ENCODE data around the gene OR56B1.
"Not testable (repeated sequence)": the region's sequence is repeated elsewhere in the genome, so short reads cannot be mapped to it uniquely, and the experiment has no call there.

Gene OR56B1

GRCh38 chr11:5736396-5736795 lies at the start of gene OR56B1:
Gene OR56B1 (plus strand): TSS chr11:5736448. CDS start chr11:5736517, 69 bp downstream.
- DNase-seq = no peak

- no peak for DNase-seq
Observed at GRCh38 chr11:5688482-5688881, 47.8 kb upstream of the OR56B1 start.

- peak; percentile 49 for DNase-seq
Observed at GRCh38 chr11:5689551-5689983, 46.7 kb upstream of the OR56B1 start, which contains the start of gene TRIM22. Gene TRIM22 (plus strand): TSS chr11:5689790. CDS start chr11:5696233, 6,443 bp downstream.

- no peak for DNase-seq
Observed at GRCh38 chr11:5690216-5690615, 46.0 kb upstream of the OR56B1 start.

- DNase-seq = no peak
Observed at GRCh38 chr11:5690736-5691135, 45.5 kb upstream of the OR56B1 start.

- not testable (repeated sequence) for DNase-seq
Observed at GRCh38 chr11:5691238-5691963, 44.8 kb upstream of the OR56B1 start.

GRCh38 chr11:5691964-5692361 lies 44.3 kb upstream of the OR56B1 start:
- no peak for DNase-seq

GRCh38 chr11:5694642-5695041 lies 41.6 kb upstream of the OR56B1 start:
- no peak for DNase-seq

- no peak for DNase-seq
Observed at GRCh38 chr11:5695580-5695979, 40.7 kb upstream of the OR56B1 start.

- no peak for DNase-seq
Observed at GRCh38 chr11:5696210-5696609, 40.0 kb upstream of the OR56B1 start.

GRCh38 chr11:5698281-5698680 lies 38.0 kb upstream of the OR56B1 start:
- DNase-seq = no peak

- no peak for DNase-seq
Observed at GRCh38 chr11:5700421-5701054, 35.7 kb upstream of the OR56B1 start.

GRCh38 chr11:5701055-5701577 lies 35.1 kb upstream of the OR56B1 start:
- no peak for DNase-seq

- no peak for DNase-seq
Observed at GRCh38 chr11:5703741-5704536, 32.3 kb upstream of the OR56B1 start.

GRCh38 chr11:5705688-5706087 lies 30.6 kb upstream of the OR56B1 start:
- DNase-seq = no peak

- DNase-seq = no peak
Observed at GRCh38 chr11:5712507-5712906, 23.7 kb upstream of the OR56B1 start.

GRCh38 chr11:5713695-5714094 lies 22.6 kb upstream of the OR56B1 start:
- no peak for DNase-seq

- DNase-seq = not testable (repeated sequence)
Observed at GRCh38 chr11:5716518-5716917, 19.7 kb upstream of the OR56B1 start.

- no peak for DNase-seq
Observed at GRCh38 chr11:5719703-5720495, 16.3 kb upstream of the OR56B1 start.

- no peak for DNase-seq
Observed at GRCh38 chr11:5722622-5723021, 13.6 kb upstream of the OR56B1 start.

- no peak for DNase-seq
Observed at GRCh38 chr11:5726351-5726750, 9.9 kb upstream of the OR56B1 start.

- DNase-seq = no peak
Observed at GRCh38 chr11:5727691-5728090, 8.6 kb upstream of the OR56B1 start.

GRCh38 chr11:5737091-5737490 lies 843 bp downstream of the OR56B1 start:
- DNase-seq = no peak
